ENCODE measurements around the gene AUTS2.
"Not testable (repeated sequence)": the region's sequence is repeated elsewhere in the genome, so short reads cannot be mapped to it uniquely, and the experiment has no call there.

AUTS2 gene

GRCh38 chr7:70631718-70632117, 1033.4 kb downstream of the AUTS2 start:
- DNase-seq, result no peak

GRCh38 chr7:70632400-70632799, 1034.1 kb downstream of the AUTS2 start:
- DNase-seq, result no peak

GRCh38 chr7:70634071-70634470, 1035.8 kb downstream of the AUTS2 start:
- DNase-seq, result no peak

GRCh38 chr7:70634610-70635068, 1036.4 kb downstream of the AUTS2 start:
- no peak for DNase-seq

- no peak for DNase-seq
Measured at GRCh38 chr7:70635633-70636032, 1037.4 kb downstream of the AUTS2 start.

- no peak for DNase-seq
Measured at GRCh38 chr7:70636169-70636568, 1037.9 kb downstream of the AUTS2 start.

- no peak for DNase-seq
Measured at GRCh38 chr7:70637726-70638125, 1039.5 kb downstream of the AUTS2 start.

GRCh38 chr7:70638158-70639107, 1040.2 kb downstream of the AUTS2 start:
- no peak for DNase-seq

- DNase-seq, result no peak
Measured at GRCh38 chr7:70640266-70640833, 1042.1 kb downstream of the AUTS2 start.

- DNase-seq, result no peak
Measured at GRCh38 chr7:70641882-70642281, 1043.6 kb downstream of the AUTS2 start.

GRCh38 chr7:70645279-70645678, 1047.0 kb downstream of the AUTS2 start:
- no peak for DNase-seq

GRCh38 chr7:70645876-70646351, 1047.6 kb downstream of the AUTS2 start:
- no peak for DNase-seq

- no peak for DNase-seq
Measured at GRCh38 chr7:70646536-70647248, 1048.4 kb downstream of the AUTS2 start.

- DNase-seq, result peak; percentile 44
Measured at GRCh38 chr7:70647801-70648498, 1049.7 kb downstream of the AUTS2 start.

GRCh38 chr7:70648499-70648861, 1050.2 kb downstream of the AUTS2 start:
- not testable (repeated sequence) for DNase-seq

- DNase-seq, result no peak
Measured at GRCh38 chr7:70649323-70649722, 1051.0 kb downstream of the AUTS2 start.

- no peak for DNase-seq
Measured at GRCh38 chr7:70654146-70654545, 1055.9 kb downstream of the AUTS2 start.

- DNase-seq, result no peak
Measured at GRCh38 chr7:70654979-70655378, 1056.7 kb downstream of the AUTS2 start.

GRCh38 chr7:70655694-70656093, 1057.4 kb downstream of the AUTS2 start:
- DNase-seq, result no peak

- DNase-seq, result no peak
Measured at GRCh38 chr7:70657571-70657970, 1059.3 kb downstream of the AUTS2 start.

- no peak for DNase-seq
Measured at GRCh38 chr7:70657989-70658632, 1059.8 kb downstream of the AUTS2 start.

- DNase-seq, result no peak
Measured at GRCh38 chr7:70659263-70659662, 1061.0 kb downstream of the AUTS2 start.
